Activated CD8-positive, alpha-beta memory T cell treated with anti-CD3 and anti-CD28 coated beads, Interleukin-2, amount 50 U/mL, for 24 hours (primary cell): ENCODE data around the gene SPANXB1.
"Not testable (repeated sequence)": the region's sequence is repeated elsewhere in the genome, so short reads cannot be mapped to it uniquely, and the experiment has no call there.

Experiments used
- DNase-seq: peaks from one replicate; pipeline ENCODE4 v3.0.0-alpha.2; 2020; ENCODE audit errors: extremely low read depth

The SPANXB1 gene

GRCh38 chrX:141002568-141002967 is at the start of gene SPANXB1:
Gene SPANXB1, plus strand, starts transcription at chrX:141002594. Its CDS starts 100 bp downstream, at chrX:141002694.
- not testable (repeated sequence) for DNase-seq

GRCh38 chrX:140967036-140967435 is 35.4 kb upstream of the SPANXB1 start:
- DNase-seq, result no peak

- DNase-seq, result no peak
These were observed 31.1 kb upstream of the SPANXB1 start for GRCh38 chrX:140971099-140971795.

- no peak for DNase-seq
These were observed 26.9 kb upstream of the SPANXB1 start for GRCh38 chrX:140975472-140975871.

GRCh38 chrX:140980271-140980670 is 22.1 kb upstream of the SPANXB1 start:
- no peak for DNase-seq

GRCh38 chrX:140983730-140984129 is 18.7 kb upstream of the SPANXB1 start:
- DNase-seq, result no peak

GRCh38 chrX:141005243-141005642 is 2.8 kb downstream of the SPANXB1 start:
- DNase-seq, result not testable (repeated sequence)

- DNase-seq, result not testable (repeated sequence)
These were observed 41.9 kb downstream of the SPANXB1 start for GRCh38 chrX:141044246-141044645.

GRCh38 chrX:141049878-141050277 is 47.5 kb downstream of the SPANXB1 start:
- DNase-seq, result not testable (repeated sequence)

- DNase-seq, result not testable (repeated sequence)
These were observed 49.7 kb downstream of the SPANXB1 start for GRCh38 chrX:141052098-141052497.
